ENCODE results near the gene MAGI1.

MAGI1 gene

GRCh38 chr3:65975032-65975431, 63.7 kb downstream of the MAGI1 start:
- peaks cover 3% of the 10 kb centered on the region; the same call in 1 of the 2 replicates for H3K4me1 ChIP-seq (ENCODE audit: control insufficient read depth, insufficient read depth, low read length)
- H3K4me3 ChIP-seq (ENCODE audit: low read length), result no peak overlapping the region
- no CpG with 5 or more reads among the region's 3 CpGs for WGBS (ENCODE audit: insufficient coverage, insufficient read length)

GRCh38 chr3:65974509-65974908, 64.2 kb downstream of the MAGI1 start:
- WGBS (ENCODE audit: insufficient coverage, insufficient read length), result no CpG with 5 or more reads among the region's 4 CpGs
- no peaks in the 10 kb centered on the region for H3K27me3 ChIP-seq (ENCODE audit: control insufficient read depth, insufficient read depth, low read length)
- H3K36me3 ChIP-seq (ENCODE audit: control insufficient read depth, insufficient read depth, low read length), result no peaks in the 10 kb centered on the region
- no peak for DNase-seq (ENCODE audit: low read depth, low spot score)
- no peak overlapping the region for H3K4me3 ChIP-seq (ENCODE audit: low read length)
- H3K9me3 ChIP-seq (ENCODE audit: control insufficient read depth, insufficient read depth, low read length), result no peaks in the 10 kb centered on the region
- H3K4me1 ChIP-seq (ENCODE audit: control insufficient read depth, insufficient read depth, low read length), result peaks cover 2% of the 10 kb centered on the region; the same call in 1 of the 2 replicates
- H3K27ac ChIP-seq (ENCODE audit: low read length), result no peak overlapping the region

More at GRCh38 chr3:65975032-65975431, 63.7 kb downstream of the MAGI1 start:
- H3K9me3 ChIP-seq (ENCODE audit: control insufficient read depth, insufficient read depth, low read length), result no peaks in the 10 kb centered on the region
- no peaks in the 10 kb centered on the region for H3K27me3 ChIP-seq (ENCODE audit: control insufficient read depth, insufficient read depth, low read length)
- no peak overlapping the region for H3K27ac ChIP-seq (ENCODE audit: low read length)
- DNase-seq (ENCODE audit: low read depth, low spot score), result no peak
- no peaks in the 10 kb centered on the region for H3K36me3 ChIP-seq (ENCODE audit: control insufficient read depth, insufficient read depth, low read length)

- WGBS (ENCODE audit: insufficient coverage, insufficient read length), result no CpG with 5 or more reads among the region's 1 CpG
- DNase-seq (ENCODE audit: low read depth, low spot score), result no peak
- H3K4me3 ChIP-seq (ENCODE audit: low read length), result no peak overlapping the region
- no peaks in the 10 kb centered on the region for H3K27me3 ChIP-seq (ENCODE audit: control insufficient read depth, insufficient read depth, low read length)
- no peak overlapping the region for H3K27ac ChIP-seq (ENCODE audit: low read length)
- H3K36me3 ChIP-seq (ENCODE audit: control insufficient read depth, insufficient read depth, low read length), result no peaks in the 10 kb centered on the region
- H3K4me1 ChIP-seq (ENCODE audit: control insufficient read depth, insufficient read depth, low read length), result peaks cover 4% of the 10 kb centered on the region; the same call in 1 of the 2 replicates
- no peaks in the 10 kb centered on the region for H3K9me3 ChIP-seq (ENCODE audit: control insufficient read depth, insufficient read depth, low read length)
Observed at GRCh38 chr3:65972765-65973164, 66.0 kb downstream of the MAGI1 start.

- no peaks in the 10 kb centered on the region for H3K27me3 ChIP-seq (ENCODE audit: control insufficient read depth, insufficient read depth, low read length)
- no peaks in the 10 kb centered on the region for H3K9me3 ChIP-seq (ENCODE audit: control insufficient read depth, insufficient read depth, low read length)
- H3K4me1 ChIP-seq (ENCODE audit: control insufficient read depth, insufficient read depth, low read length), result peaks cover 4% of the 10 kb centered on the region; the same call in 1 of the 2 replicates
- WGBS (ENCODE audit: insufficient coverage, insufficient read length), result no CpG with 5 or more reads among the region's 7 CpGs
- no peaks in the 10 kb centered on the region for H3K36me3 ChIP-seq (ENCODE audit: control insufficient read depth, insufficient read depth, low read length)
- no peak overlapping the region for H3K4me3 ChIP-seq (ENCODE audit: low read length)
- H3K27ac ChIP-seq (ENCODE audit: low read length), result no peak overlapping the region
- DNase-seq (ENCODE audit: low read depth, low spot score), result no peak
Observed at GRCh38 chr3:65971293-65972252, 67.1 kb downstream of the MAGI1 start.

- no peak overlapping the region for H3K4me3 ChIP-seq (ENCODE audit: low read length)
- H3K27me3 ChIP-seq (ENCODE audit: control insufficient read depth, insufficient read depth, low read length), result no peaks in the 10 kb centered on the region
- H3K27ac ChIP-seq (ENCODE audit: low read length), result no peak overlapping the region
- no peaks in the 10 kb centered on the region for H3K36me3 ChIP-seq (ENCODE audit: control insufficient read depth, insufficient read depth, low read length)
- no peaks in the 10 kb centered on the region for H3K9me3 ChIP-seq (ENCODE audit: control insufficient read depth, insufficient read depth, low read length)
- no peak for DNase-seq (ENCODE audit: low read depth, low spot score)
- H3K4me1 ChIP-seq (ENCODE audit: control insufficient read depth, insufficient read depth, low read length), result peaks cover 6% of the 10 kb centered on the region; the same call in 1 of the 2 replicates
- whole genome bisulfite sequencing (ENCODE audit: insufficient coverage, insufficient read length), result no CpG with 5 or more reads among the region's 5 CpGs
Observed at GRCh38 chr3:65968996-65969395, 69.7 kb downstream of the MAGI1 start.

GRCh38 chr3:65967451-65967850, 71.3 kb downstream of the MAGI1 start:
- H3K27me3 ChIP-seq (ENCODE audit: control insufficient read depth, insufficient read depth, low read length), result no peaks in the 10 kb centered on the region
- WGBS (ENCODE audit: insufficient coverage, insufficient read length), result no CpG with 5 or more reads among the region's 3 CpGs
- peaks cover 6% of the 10 kb centered on the region; the same call in 1 of the 2 replicates for H3K4me1 ChIP-seq (ENCODE audit: control insufficient read depth, insufficient read depth, low read length)
- no peaks in the 10 kb centered on the region for H3K36me3 ChIP-seq (ENCODE audit: control insufficient read depth, insufficient read depth, low read length)
- no peak overlapping the region for H3K4me3 ChIP-seq (ENCODE audit: low read length)
- no peak for DNase-seq (ENCODE audit: low read depth, low spot score)
- H3K27ac ChIP-seq (ENCODE audit: low read length), result no peak overlapping the region
- H3K9me3 ChIP-seq (ENCODE audit: control insufficient read depth, insufficient read depth, low read length), result no peaks in the 10 kb centered on the region

GRCh38 chr3:65964838-65965237, 73.9 kb downstream of the MAGI1 start:
- Histone ChIP-seq H3K27ac (ENCODE audit: low read length) (no peak overlapping the region), H3K36me3 (ENCODE audit: control insufficient read depth, insufficient read depth, low read length) (no peaks in the 10 kb centered on the region), H3K4me3 (ENCODE audit: low read length) (no peak overlapping the region), H3K9me3 (ENCODE audit: control insufficient read depth, insufficient read depth, low read length) (no peaks in the 10 kb centered on the region), H3K27me3 (ENCODE audit: control insufficient read depth, insufficient read depth, low read length) (no peaks in the 10 kb centered on the region), H3K4me1 (ENCODE audit: control insufficient read depth, insufficient read depth, low read length) (peaks cover 5% of the 10 kb centered on the region; the same call in 1 of the 2 replicates)
- DNase-seq (ENCODE audit: low read depth, low spot score), result no peak
- WGBS (ENCODE audit: insufficient coverage, insufficient read length), result no CpG with 5 or more reads among the region's 3 CpGs

- DNase-seq (ENCODE audit: low read depth, low spot score), result no peak
- peaks cover 3% of the 10 kb centered on the region; the same call in 1 of the 2 replicates for H3K4me1 ChIP-seq (ENCODE audit: control insufficient read depth, insufficient read depth, low read length)
- H3K27ac ChIP-seq (ENCODE audit: low read length), result no peak overlapping the region
- H3K27me3 ChIP-seq (ENCODE audit: control insufficient read depth, insufficient read depth, low read length), result no peaks in the 10 kb centered on the region
- no peak overlapping the region for H3K4me3 ChIP-seq (ENCODE audit: low read length)
- WGBS (ENCODE audit: insufficient coverage, insufficient read length), result no CpG with 5 or more reads among the region's 5 CpGs
- H3K36me3 ChIP-seq (ENCODE audit: control insufficient read depth, insufficient read depth, low read length), result no peaks in the 10 kb centered on the region
- no peaks in the 10 kb centered on the region for H3K9me3 ChIP-seq (ENCODE audit: control insufficient read depth, insufficient read depth, low read length)
Observed at GRCh38 chr3:65963787-65964677, 74.7 kb downstream of the MAGI1 start.

GRCh38 chr3:65961733-65962132, 77.0 kb downstream of the MAGI1 start:
- Histone ChIP-seq H3K4me3 (ENCODE audit: low read length) (no peak overlapping the region), H3K27ac (ENCODE audit: low read length) (no peak overlapping the region), H3K36me3 (ENCODE audit: control insufficient read depth, insufficient read depth, low read length) (no peaks in the 10 kb centered on the region), H3K27me3 (ENCODE audit: control insufficient read depth, insufficient read depth, low read length) (no peaks in the 10 kb centered on the region), H3K9me3 (ENCODE audit: control insufficient read depth, insufficient read depth, low read length) (no peaks in the 10 kb centered on the region), H3K4me1 (ENCODE audit: control insufficient read depth, insufficient read depth, low read length) (peaks cover 2% of the 10 kb centered on the region; the same call in 1 of the 2 replicates)
- WGBS (ENCODE audit: insufficient coverage, insufficient read length), result no CpG with 5 or more reads among the region's 3 CpGs
- DNase-seq (ENCODE audit: low read depth, low spot score), result no peak

GRCh38 chr3:65961128-65961527, 77.6 kb downstream of the MAGI1 start:
- Histone ChIP-seq H3K9me3 (ENCODE audit: control insufficient read depth, insufficient read depth, low read length) (no peaks in the 10 kb centered on the region), H3K4me3 (ENCODE audit: low read length) (no peak overlapping the region), H3K27ac (ENCODE audit: low read length) (no peak overlapping the region), H3K27me3 (ENCODE audit: control insufficient read depth, insufficient read depth, low read length) (no peaks in the 10 kb centered on the region), H3K36me3 (ENCODE audit: control insufficient read depth, insufficient read depth, low read length) (no peaks in the 10 kb centered on the region), H3K4me1 (ENCODE audit: control insufficient read depth, insufficient read depth, low read length) (peaks cover 2% of the 10 kb centered on the region; the same call in 1 of the 2 replicates)
- no CpG with 5 or more reads among the region's 2 CpGs for whole genome bisulfite sequencing (ENCODE audit: insufficient coverage, insufficient read length)
- DNase-seq (ENCODE audit: low read depth, low spot score), result no peak

Data from iPS DF 6.9 (cell line).